H1 (cell line): ENCODE measurements around the gene CCDC148. TPM values are rescaled to one million over a fixed set of nuclear protein-coding genes. Genes with fewer than 3 reads are reported as not detected.

Experiments
- CTCF ChIA-PET: fragments of 300-600 bp; sonication (Branson Sonifier 250); formaldehyde crosslinking; loops from one replicate; lab custom pipeline; 2021; ENCODE audit not compliant: partially characterized antibody; lab: Charles Lee
- POLR2A ChIA-PET: fragments of 300-600 bp; sonication (Branson Sonifier 250); formaldehyde crosslinking; loops from one replicate; lab custom pipeline; 2021; ENCODE audit warnings: inconsistent platforms; ENCODE audit not compliant: partially characterized antibody; lab: Charles Lee
- DNase-seq, 2 experiments: peaks; one replicate each; pipeline versions ENCODE4 v3.0.0 to v3.0.0-alpha.2; 2010 to 2022; ENCODE audit warnings: low spot score in 2 of 2, low read depth in 1 of 2, mixed read lengths in 1 of 2
- FAIRE-seq: peaks from 2 replicates; lab custom pipeline; 2011; peaks lifted over from hg19 to GRCh38; lab: Jason Lieb, UNC
- H2AFZ ChIP-seq: 2 replicates; pipeline ENCODE4 v1.8.1; 2012; ENCODE audit warnings: low read length, inconsistent platforms
- H2AK5ac ChIP-seq: 2 replicates; pipeline ENCODE4 v1.6.1; 2013; ENCODE audit warnings: low read depth, low read length
- H2BK120ac ChIP-seq: replicated peaks from 2 replicates; pipeline ENCODE3; 2013; ENCODE audit warnings: low read depth, low read length, inconsistent platforms
- H2BK12ac ChIP-seq: 2 replicates; pipeline ENCODE4 v1.6.1; 2013; ENCODE audit warnings: low read depth, low read length
- H2BK15ac ChIP-seq: 2 replicates; pipeline ENCODE4 v1.6.1; 2013; ENCODE audit warnings: low read length
- H2BK20ac ChIP-seq: 2 replicates; pipeline ENCODE4 v1.6.1; 2013; ENCODE audit warnings: low read length
- H2BK5ac ChIP-seq: 2 replicates; pipeline ENCODE4 v1.6.1; 2013; ENCODE audit warnings: low read depth, low read length
- H3K14ac ChIP-seq: 2 replicates; pipeline ENCODE4 v1.6.1; 2013; ENCODE audit warnings: inconsistent platforms; ENCODE audit not compliant: insufficient read length
- H3K18ac ChIP-seq: 2 replicates; pipeline ENCODE4 v1.6.1; 2013; ENCODE audit warnings: low read length; ENCODE audit errors: extremely low read depth
- H3K23ac ChIP-seq: 2 replicates; pipeline ENCODE4 v1.6.1; 2013; ENCODE audit warnings: inconsistent platforms; ENCODE audit not compliant: insufficient read length
- H3K23me2 ChIP-seq: 2 replicates; pipeline ENCODE4 v1.6.1; 2013; ENCODE audit warnings: low read depth, low read length
- H3K27ac ChIP-seq: 2 replicates; pipeline ENCODE4 v1.6.1; 2011; ENCODE audit warnings: low read depth, low read length, inconsistent platforms
- H3K27me3 ChIP-seq, 4 experiments: replicated peaks in 1 of 4; 1 replicate in 1 of 4; 2 replicates in 3 of 4; pipeline versions ENCODE4 v1.6.1 to v1.8.1; 2011 to 2013; ENCODE audit warnings: low read length in 3 of 4, mild to moderate bottlenecking in 3 of 4, inconsistent platforms in 2 of 4, mixed read lengths in 2 of 4, moderate library complexity in 1 of 4; ENCODE audit not compliant: control insufficient read depth in 3 of 4, insufficient read depth in 3 of 4; ENCODE audit errors: extremely low read depth in 1 of 4
- H3K36me3 ChIP-seq, 4 experiments: 2 replicates each; pipeline versions ENCODE4 v1.6.1 to v1.8.1; 2011 to 2013; ENCODE audit warnings: mild to moderate bottlenecking in 4 of 4, low read length in 3 of 4, moderate library complexity in 2 of 4, control low read depth in 1 of 4, inconsistent platforms in 1 of 4; ENCODE audit not compliant: insufficient read depth in 4 of 4, control insufficient read depth in 2 of 4
- H3K4ac ChIP-seq: replicated peaks from 2 replicates; pipeline ENCODE3; 2013; ENCODE audit warnings: low read length, low read depth, mixed read lengths, inconsistent platforms; ENCODE audit not compliant: insufficient read length
- H3K4me1 ChIP-seq, 4 experiments: replicated peaks in 1 of 4; 1 replicate in 1 of 4; 2 replicates in 3 of 4; pipeline versions ENCODE4 v1.6.1 to v1.8.1; 2011 to 2013; ENCODE audit warnings: low read length in 3 of 4, inconsistent platforms in 2 of 4, mixed read lengths in 1 of 4; ENCODE audit not compliant: insufficient read depth in 4 of 4, control insufficient read depth in 3 of 4
- H3K4me2 ChIP-seq, 2 experiments: 2 replicates each; pipeline versions ENCODE4 v1.6.1 to v1.8.1; 2011 to 2013; ENCODE audit warnings: low read depth in 2 of 2, low read length in 2 of 2, control low read depth in 1 of 2, inconsistent platforms in 1 of 2, mild to moderate bottlenecking in 1 of 2; ENCODE audit not compliant: insufficient read depth in 1 of 2
- H3K4me3 ChIP-seq, 4 experiments: fragments of 200-600, 300-600 bp in 1 of 4; sonication (generic), shearing (Covaris generic), sonication (Bioruptor Twin) in 1 of 4; 2 replicates each; pipeline versions ENCODE4 v1.5.1 to v1.8.1; 2011 to 2016; ENCODE audit warnings: low read length in 4 of 4, low read depth in 3 of 4, control low read depth in 2 of 4, inconsistent platforms in 2 of 4, mild to moderate bottlenecking in 2 of 4, mixed read lengths in 1 of 4, moderate library complexity in 1 of 4; ENCODE audit not compliant: insufficient read depth in 2 of 4; ENCODE audit errors: extremely low read depth in 1 of 4
- H3K56ac ChIP-seq: replicated peaks from 2 replicates; pipeline ENCODE3; 2013; ENCODE audit warnings: low read depth, mild to moderate bottlenecking, mixed read lengths, low read length, inconsistent platforms; ENCODE audit not compliant: insufficient read length
- H3K79me1 ChIP-seq: 2 replicates; pipeline ENCODE4 v1.6.1; 2013; ENCODE audit warnings: low read depth, low read length, control low read depth
- H3K79me2 ChIP-seq, 2 experiments: 2 replicates each; pipeline versions ENCODE4 v1.6.1 to v1.8.1; 2012 to 2013; ENCODE audit warnings: low read length in 2 of 2, mild to moderate bottlenecking in 2 of 2, inconsistent platforms in 1 of 2; ENCODE audit not compliant: insufficient read depth in 2 of 2, control insufficient read depth in 1 of 2
- H3K9ac ChIP-seq, 4 experiments: replicated peaks in 1 of 4; 1 replicate in 1 of 4; 2 replicates in 3 of 4; pipeline versions ENCODE4 v1.6.1 to v1.8.1; 2011 to 2013; ENCODE audit warnings: low read depth in 3 of 4, low read length in 3 of 4, control low read depth in 2 of 4, mild to moderate bottlenecking in 2 of 4, moderate library complexity in 2 of 4, inconsistent platforms in 1 of 4; ENCODE audit errors: extremely low read depth in 1 of 4
- H3K9me3 ChIP-seq, 2 experiments: 2 replicates each; pipeline versions ENCODE4 v1.6.1 to v1.8.1; 2012 to 2013; ENCODE audit warnings: mild to moderate bottlenecking in 2 of 2, moderate library complexity in 2 of 2, control low read depth in 1 of 2, inconsistent platforms in 1 of 2, low read depth in 1 of 2, low read length in 1 of 2, mixed read lengths in 1 of 2; ENCODE audit not compliant: insufficient read depth in 2 of 2
- H4K20me1 ChIP-seq, 2 experiments: replicated peaks in 1 of 2; 2 replicates each; pipeline versions ENCODE3 to v1.8.1; 2011 to 2013; ENCODE audit warnings: inconsistent platforms in 2 of 2, low read length in 2 of 2, mild to moderate bottlenecking in 1 of 2; ENCODE audit not compliant: insufficient read depth in 2 of 2, control insufficient read depth in 1 of 2
- H4K5ac ChIP-seq: 2 replicates; pipeline ENCODE4 v1.6.1; 2013; ENCODE audit warnings: low read length, low read depth, mixed read lengths, inconsistent platforms; ENCODE audit not compliant: insufficient read length
- H4K8ac ChIP-seq: 2 replicates; pipeline ENCODE4 v1.8.0; 2013; ENCODE audit warnings: mild to moderate bottlenecking, moderate library complexity, low read length, inconsistent platforms; ENCODE audit not compliant: insufficient read depth; ENCODE audit errors: extremely low read depth
- H4K91ac ChIP-seq: replicated peaks from 2 replicates; pipeline ENCODE3; 2013; ENCODE audit warnings: low read length, mixed read lengths, inconsistent platforms; ENCODE audit not compliant: insufficient read length
- BACH1 ChIP-seq: IDR thresholded peaks from 2 replicates; pipeline ENCODE4 v1.6.1; 2012; ENCODE audit warnings: low read length, improper control_type of control experiment
- EP300 ChIP-seq, 2 experiments: IDR thresholded peaks; 1 replicate in 1 of 2; 2 replicates in 1 of 2; pipeline ENCODE4 v1.6.1; 2011 to 2012; ENCODE audit warnings: low read depth in 2 of 2, low read length in 2 of 2, mild to moderate bottlenecking in 2 of 2, borderline replicate concordance in 1 of 2, inconsistent platforms in 1 of 2, moderate library complexity in 1 of 2
- MAFK ChIP-seq: IDR thresholded peaks from 2 replicates; pipeline ENCODE4 v1.6.1; 2012; ENCODE audit warnings: low read depth, mild to moderate bottlenecking, improper control_type of control experiment, low read length
- WGBS, 2 experiments: shearing (Covaris generic) in 1 of 2; methylation state at CpG; one replicate each; pipeline versions ENCODE4 v1.1.6 to v1.1.7; 2013 to 2015; ENCODE audit warnings: low lambda C conversion rate in 2 of 2, mixed read lengths in 2 of 2, inconsistent platforms in 1 of 2, low coverage in 1 of 2, missing lambda C conversion rate in 1 of 2; ENCODE audit not compliant: insufficient replicate concordance in 2 of 2, insufficient coverage in 1 of 2, insufficient read length in 1 of 2; ENCODE audit errors: extremely low coverage in 1 of 2, missing lambda C conversion rate in 1 of 2; 5-methylcytosine and 5-hydroxymethylcytosine counted together
- polyA plus RNA-seq, 7 experiments: library from polyadenylated mRNA; depleted of rRNA in 3 of 7; stranded (reverse) in 5 of 7; unstranded in 2 of 7; fragments of >200 nt in 5 of 7; fragments of 200-250 nt in 2 of 7; gene quantifications; 1 replicate in 5 of 7; 2 replicates in 1 of 7; 4 replicates in 1 of 7; pipeline versions ENCODE4 v1.2.1 to v1.2.3, GENCODE V29; 2011 to 2013; ENCODE audit warnings: missing spikeins in 2 of 7, mixed read lengths in 2 of 7
- total RNA-seq: library from RNA; stranded (reverse); fragmentation: NEBNext Ultra II Directional; extraction: Animal tissue kit (Norgen Biotek cat#: 25700); gene quantifications from 2 replicates; pipeline ENCODE4 v1.2.1, GENCODE V29; 2021

Gene CCDC148
- total and polyA plus RNA-seq, 2 of the 8 experiments (the other 6 are each of a cell fraction or from before 2014, with no cell fraction given), result 0.45 to 1.3 TPM

DNA sequence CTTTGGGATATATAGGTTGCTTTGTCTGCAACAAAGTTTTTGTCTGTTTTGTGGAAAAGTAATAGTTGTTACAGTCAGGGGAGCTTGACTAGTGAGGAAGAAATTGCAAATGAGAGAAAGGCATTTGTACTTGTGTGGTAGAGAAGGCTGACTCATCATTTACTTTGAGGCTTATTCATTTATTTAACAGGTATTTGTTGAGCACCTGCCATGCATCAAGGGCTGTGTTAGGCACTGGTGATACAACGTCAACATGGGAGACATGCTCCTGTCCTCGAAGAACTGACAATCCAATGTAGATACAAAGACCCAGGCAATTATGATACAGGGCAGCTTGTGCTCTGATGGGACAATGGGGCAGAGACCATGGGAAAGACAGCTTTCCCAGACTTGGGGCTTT lies 275.4 kb downstream of the CCDC148 start:
- no peaks in the 10 kb centered on the region for H4K20me1 ChIP-seq
- no peak overlapping the region for H2BK5ac ChIP-seq
- H3K9me3 ChIP-seq, result no peaks in the 10 kb centered on the region
- H3K9ac ChIP-seq, result no peak overlapping the region
- peaks cover 0 to 8% (median under 1%) of the 10 kb centered on the region in 4 experiments; a peak in 1 of 7 replicates for H3K4me1 ChIP-seq
- no peaks in the 10 kb centered on the region for H3K23me2 ChIP-seq
- no peak overlapping the region for H3K27ac ChIP-seq
- no peak overlapping the region for H2BK15ac ChIP-seq
- 0 out of 2 replicates have a peak, but pooled peaks have one; percentile 60 for TF ChIP-seq MAFK
- no peak for TF ChIP-seq EP300 (IDR thresholded peaks at IDR 0.05; ENCODE audit: borderline replicate concordance in 1 of 2, low read depth in 2 of 2, low read length in 2 of 2)
- TF ChIP-seq BACH1, result no peak
- no peak for DNase-seq
- no peak overlapping the region for H4K5ac ChIP-seq
- H3K36me3 ChIP-seq, result no peaks in the 10 kb centered on the region
- H2BK12ac ChIP-seq, result no peak overlapping the region
- FAIRE-seq, result no peak
- H4K91ac ChIP-seq, result no peak overlapping the region
- no peak overlapping the region for H3K4me3 ChIP-seq
- H2BK120ac ChIP-seq, result no peak overlapping the region
- H2AK5ac ChIP-seq, result no peak overlapping the region
- H3K27me3 ChIP-seq, result no peaks in the 10 kb centered on the region
- H3K23ac ChIP-seq, result no peak overlapping the region
- H3K56ac ChIP-seq, result no peak overlapping the region
- no peaks in the 10 kb centered on the region for H3K79me2 ChIP-seq
- H4K8ac ChIP-seq, result no peak overlapping the region
- 83% methylated on average over 2 of the region's 2 CpGs; no CpG with 5 or more reads in 1 of the 2 experiments for WGBS, 2 experiments
- H2BK20ac ChIP-seq, result no peak overlapping the region
- CTCF ChIA-PET, result interaction anchor here (0.9 to 2.4 kb wide), 6 partner anchors 8 to 565 kb away, joined by 3 to 10 read pairs (median 4); no protein-coding TSS in a partner anchor
- POLR2A ChIA-PET, result no interaction called here
- no peak overlapping the region for H3K18ac ChIP-seq
- no peak overlapping the region for H3K14ac ChIP-seq
- no peak overlapping the region for H2AFZ ChIP-seq
- H3K79me1 ChIP-seq, result no peaks in the 10 kb centered on the region
- no peak overlapping the region for H3K4me2 ChIP-seq
- no peak overlapping the region for H3K4ac ChIP-seq
